Skeletal muscle tissue (tissue), 2 donors: ENCODE results near the gene DENND1B. TPM values are rescaled to one million over a fixed set of nuclear protein-coding genes. Genes with fewer than 3 reads are reported as not detected.

Experiments
- small RNA-seq: library from RNA; depleted of rRNA; stranded (forward); fragments of <200 nt; gene quantifications from one replicate; pipeline ENCODE3, GENCODE V24; 2014
- total RNA-seq: library from RNA; depleted of rRNA; stranded (reverse); fragments of >200 nt; gene quantifications from one replicate; pipeline ENCODE4 v1.2.3, GENCODE V29; 2014

Gene DENND1B
- total RNA-seq, 1 donor from 2014 or later, result 13.0 TPM

Small RNA genes lying within 50 kb of the gene (small RNA-seq; reads per million reads assigned to genes)
- gene RF00019, result not detected

Other genes starting within 250 kb of the DENND1B start
- not detected for gene C1orf53, start 127.2 kb upstream of the DENND1B start, total RNA-seq
- 0.52 TPM for gene LHX9, start 141.9 kb upstream of the DENND1B start, total RNA-seq